Mammary epithelial cell (primary cell): ENCODE measurements around the gene PDE11A.

Experiments used
- CTCF ChIP-seq, 2 donors: IDR thresholded peaks in 1 of 2; conservative IDR thresholded peaks in 1 of 2; 2 replicates each; pipeline ENCODE4 v1.5.1; 2011 to 2012; ENCODE audit warnings: inconsistent platforms in 2 of 2, low read length in 2 of 2, mild to moderate bottlenecking in 2 of 2, control low read depth in 1 of 2, low read depth in 1 of 2; ENCODE audit not compliant: insufficient read depth in 1 of 2; ENCODE audit errors: extremely low read depth in 1 of 2
- EZH2 ChIP-seq: IDR thresholded peaks from 2 replicates; pipeline ENCODE4 v1.6.1; 2012; ENCODE audit warnings: low read length, inconsistent platforms, borderline replicate concordance

- TF ChIP-seq CTCF (conservative IDR thresholded peaks at IDR 0.05 in 1 of 2, IDR thresholded peaks at IDR 0.05 in 1 of 2; ENCODE audit: extremely low read depth in 1 of 2, insufficient read depth in 1 of 2, low read depth in 1 of 2, low read length in 2 of 2) (no peak), EZH2 (no peak)
These were observed 432.2 kb downstream of the PDE11A start for GRCh38 chr2:177640423-177640822.
